NCI-H2171 treated with DMSO at 0.1 percent for 48 hours (cell line): ENCODE data around the gene C6orf47.

Source experiments
- DNase-seq: peaks from one replicate; lab custom pipeline; 2025; lab: John Stamatoyannopoulos, UW

C6orf47 gene

GRCh38 chr6:31636698-31637596, 23.6 kb downstream of the C6orf47 start:
- no peak for DNase-seq

GRCh38 chr6:31634969-31635575, 25.5 kb downstream of the C6orf47 start:
- no peak for DNase-seq

DNA sequence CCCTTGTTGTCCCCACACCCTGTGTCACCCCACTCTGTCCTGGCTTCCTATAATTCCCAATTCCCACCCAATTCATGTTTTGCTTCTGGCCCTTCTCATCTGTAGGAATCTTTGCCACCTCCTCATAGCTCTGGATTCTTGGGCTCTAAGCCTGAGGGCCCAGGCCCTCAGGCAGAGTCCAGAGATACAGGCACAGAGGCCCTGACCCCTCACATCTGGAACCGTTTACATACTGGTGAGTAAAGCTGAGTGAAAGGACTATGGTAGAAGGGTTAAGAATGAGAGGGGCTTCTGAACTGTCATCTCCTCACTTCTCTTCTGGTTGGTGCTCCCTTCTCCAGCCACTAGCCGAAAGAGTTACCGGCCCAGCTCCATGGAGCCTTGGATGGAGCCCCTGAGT, 26.4 kb downstream of the C6orf47 start:
- no peak for DNase-seq

GRCh38 chr6:31633447-31633846, 27.1 kb downstream of the C6orf47 start:
- no peak for DNase-seq

- no peak for DNase-seq
Measured at GRCh38 chr6:31632279-31632946, 28.2 kb downstream of the C6orf47 start.

DNA sequence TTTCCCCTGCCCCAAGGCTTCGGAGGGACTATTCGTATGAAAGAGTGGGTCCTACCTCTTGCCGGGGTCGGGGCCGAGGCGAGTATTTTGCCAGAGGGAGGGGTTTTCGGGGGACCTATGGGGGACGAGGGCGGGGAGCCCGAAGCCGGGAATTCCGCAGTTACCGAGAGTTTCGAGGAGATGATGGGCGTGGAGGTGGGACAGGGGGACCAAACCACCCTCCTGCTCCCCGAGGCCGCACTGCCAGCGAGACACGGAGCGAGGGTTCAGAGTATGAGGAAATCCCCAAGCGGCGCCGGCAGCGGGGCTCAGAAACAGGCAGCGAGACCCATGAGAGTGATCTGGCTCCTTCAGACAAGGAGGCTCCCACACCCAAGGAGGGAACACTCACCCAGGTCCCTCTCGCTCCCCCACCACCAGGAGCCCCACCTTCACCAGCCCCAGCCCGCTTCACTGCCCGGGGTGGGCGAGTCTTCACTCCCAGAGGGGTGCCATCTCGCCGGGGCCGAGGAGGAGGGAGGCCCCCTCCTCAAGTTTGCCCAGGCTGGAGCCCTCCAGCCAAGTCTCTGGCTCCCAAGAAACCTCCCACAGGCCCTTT, 28.8 kb downstream of the C6orf47 start:
- DNase-seq, result no peak

DNA sequence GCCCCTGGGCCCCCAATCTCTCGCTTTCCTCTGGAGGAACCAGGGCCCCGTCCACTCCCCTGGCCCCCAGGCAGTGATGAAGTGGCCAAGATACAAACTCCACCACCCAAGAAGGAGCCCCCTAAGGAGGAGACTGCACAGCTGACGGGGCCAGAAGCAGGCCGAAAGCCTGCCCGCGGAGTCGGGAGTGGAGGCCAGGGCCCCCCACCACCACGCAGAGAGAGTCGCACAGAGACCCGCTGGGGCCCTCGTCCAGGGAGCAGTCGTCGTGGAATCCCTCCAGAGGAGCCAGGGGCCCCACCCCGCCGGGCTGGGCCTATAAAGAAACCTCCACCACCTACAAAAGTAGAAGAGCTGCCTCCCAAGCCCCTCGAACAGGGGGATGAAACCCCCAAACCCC, 29.4 kb downstream of the C6orf47 start:
- DNase-seq, result no peak

GRCh38 chr6:31630177-31630934, 30.2 kb downstream of the C6orf47 start:
- no peak for DNase-seq

- DNase-seq, result no peak
Measured at GRCh38 chr6:31629014-31629413, 31.6 kb downstream of the C6orf47 start.

DNA sequence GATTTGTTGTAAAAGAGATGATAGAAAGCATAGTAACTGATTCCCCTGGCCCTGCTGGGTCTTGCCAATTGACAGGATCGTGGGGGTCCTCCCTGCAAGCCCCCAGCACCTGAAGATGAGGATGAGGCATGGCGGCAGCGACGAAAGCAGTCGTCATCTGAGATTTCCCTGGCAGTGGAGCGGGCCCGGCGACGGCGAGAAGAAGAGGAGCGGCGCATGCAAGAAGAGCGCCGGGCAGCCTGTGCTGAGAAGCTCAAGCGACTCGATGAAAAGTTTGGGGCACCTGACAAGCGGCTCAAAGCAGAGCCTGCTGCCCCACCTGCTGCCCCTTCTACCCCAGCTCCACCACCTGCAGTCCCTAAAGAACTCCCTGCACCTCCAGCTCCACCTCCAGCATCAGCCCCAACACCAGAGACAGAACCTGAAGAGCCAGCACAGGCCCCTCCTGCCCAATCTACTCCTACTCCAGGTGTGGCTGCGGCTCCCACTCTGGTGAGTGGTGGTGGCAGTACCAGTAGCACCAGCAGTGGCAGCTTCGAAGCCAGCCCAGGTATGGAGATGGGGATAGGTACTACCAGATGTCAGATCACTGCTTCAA, 32.8 kb downstream of the C6orf47 start:
- DNase-seq, result no peak

DNA sequence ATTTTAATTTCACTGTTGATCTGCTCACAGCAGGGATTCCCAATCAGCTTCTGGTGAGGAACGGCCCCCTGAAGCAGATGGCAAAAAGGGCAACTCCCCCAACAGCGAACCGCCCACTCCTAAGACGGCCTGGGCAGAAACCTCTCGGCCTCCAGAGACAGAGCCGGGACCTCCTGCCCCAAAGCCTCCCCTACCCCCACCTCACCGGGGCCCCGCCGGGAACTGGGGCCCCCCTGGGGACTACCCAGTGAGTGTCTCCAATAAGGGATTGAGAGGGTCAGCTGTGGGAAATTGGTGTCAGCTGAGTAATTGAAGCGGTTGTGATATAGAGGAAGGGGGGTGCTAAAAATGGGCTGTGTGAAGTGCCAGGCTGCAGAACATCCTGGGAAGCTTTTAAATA, 33.6 kb downstream of the C6orf47 start:
- DNase-seq, result no peak

DNA sequence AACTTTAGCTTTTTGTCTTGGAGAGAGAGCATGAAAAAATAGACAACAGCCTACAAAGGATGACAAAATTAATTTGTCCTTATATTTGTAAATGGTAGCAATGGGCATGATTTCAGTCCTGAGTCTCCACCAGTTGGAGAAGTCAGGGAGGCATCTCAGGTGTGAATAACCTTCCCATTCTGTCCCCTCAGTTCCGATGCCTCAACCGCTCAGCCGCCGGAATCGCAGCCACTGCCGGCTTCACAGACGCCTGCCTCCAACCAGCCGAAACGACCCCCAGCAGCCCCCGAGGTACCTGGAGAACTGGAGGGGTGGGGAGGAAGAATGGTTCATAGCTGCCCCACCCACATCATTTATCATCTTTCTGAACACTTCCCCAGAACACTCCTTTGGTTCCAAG, 36.5 kb downstream of the C6orf47 start:
- DNase-seq, result no peak

- DNase-seq, result no peak
Measured at GRCh38 chr6:31622684-31623091, 37.9 kb downstream of the C6orf47 start.

GRCh38 chr6:31621991-31622390, 38.6 kb downstream of the C6orf47 start:
- DNase-seq, result no peak

GRCh38 chr6:31621320-31621939, 39.1 kb downstream of the C6orf47 start:
- DNase-seq, result no peak

- peak; percentile 86 for DNase-seq
Measured at GRCh38 chr6:31620586-31621319, 39.8 kb downstream of the C6orf47 start, which contains the start of gene PRRC2A. TSS of gene PRRC2A (plus strand) at chr6:31620715. CDS start at chr6:31622790, 2,075 bp downstream.

DNA sequence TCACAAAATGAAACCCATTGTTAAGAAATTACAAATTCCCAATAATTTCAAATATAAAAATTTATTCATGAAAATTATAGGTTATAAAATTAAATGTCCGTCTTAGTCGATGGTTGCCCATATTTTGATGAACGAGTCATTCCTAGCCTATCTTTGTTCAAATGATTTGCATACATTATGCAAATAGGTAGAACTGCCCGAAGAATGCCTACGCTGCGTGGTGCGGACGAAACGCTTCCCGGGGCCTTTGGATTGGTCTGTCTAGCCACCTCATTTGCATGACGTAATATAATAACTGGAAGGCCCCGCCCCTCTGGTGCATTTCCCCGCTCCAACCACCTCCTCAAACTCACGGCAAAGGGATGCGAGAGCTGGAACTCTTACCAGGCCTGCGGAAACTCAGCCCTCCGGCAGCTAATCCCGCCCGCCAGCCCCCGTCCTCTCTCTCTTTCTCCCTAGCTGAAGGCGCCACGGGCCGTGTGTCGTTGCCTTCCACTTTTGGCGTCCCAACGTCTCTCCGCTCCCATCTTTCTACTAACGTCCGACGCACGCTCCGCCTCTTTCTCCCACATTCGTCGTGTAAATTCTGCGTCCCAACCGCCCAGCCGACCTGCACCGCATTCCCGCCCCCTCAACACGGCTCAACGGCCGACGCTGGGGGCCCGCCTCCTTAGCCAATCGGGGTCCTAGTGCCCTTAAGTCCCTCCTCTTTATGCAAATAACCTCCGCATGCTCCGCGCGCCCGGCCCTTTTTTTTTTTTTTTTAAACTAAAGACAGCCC, 40.6 kb downstream of the C6orf47 start:
- peak; percentile 99 for DNase-seq

- DNase-seq, result no peak
Measured at GRCh38 chr6:31617010-31617409, 43.6 kb downstream of the C6orf47 start.

GRCh38 chr6:31615748-31616147, 44.8 kb downstream of the C6orf47 start:
- DNase-seq, result no peak
